Ovary (tissue), 3 donors: ENCODE measurements around the gene NMT1.

ENCODE experiments used
- POLR2A ChIP-seq: fragments of 450-650 bp; IDR thresholded peaks from one replicate; pipeline ENCODE4 v1.6.1; 2017; ENCODE audit warnings: antibody characterized with exemption, mild to moderate bottlenecking, moderate library complexity
- TF ChIP-seq, protein P1 (sequence below), 3 donors: fragments of 450-650 bp in 2 of 3; fragments of 200-600 bp in 1 of 3; IDR thresholded peaks; one replicate each; pipeline versions ENCODE4 v1.5.1 to v1.8.0; 2016 to 2022; ENCODE audit warnings: antibody characterized with exemption in 3 of 3, mild to moderate bottlenecking in 1 of 3
- donor health status: DM: no; HTN: no; CAD: no.

DNA sequence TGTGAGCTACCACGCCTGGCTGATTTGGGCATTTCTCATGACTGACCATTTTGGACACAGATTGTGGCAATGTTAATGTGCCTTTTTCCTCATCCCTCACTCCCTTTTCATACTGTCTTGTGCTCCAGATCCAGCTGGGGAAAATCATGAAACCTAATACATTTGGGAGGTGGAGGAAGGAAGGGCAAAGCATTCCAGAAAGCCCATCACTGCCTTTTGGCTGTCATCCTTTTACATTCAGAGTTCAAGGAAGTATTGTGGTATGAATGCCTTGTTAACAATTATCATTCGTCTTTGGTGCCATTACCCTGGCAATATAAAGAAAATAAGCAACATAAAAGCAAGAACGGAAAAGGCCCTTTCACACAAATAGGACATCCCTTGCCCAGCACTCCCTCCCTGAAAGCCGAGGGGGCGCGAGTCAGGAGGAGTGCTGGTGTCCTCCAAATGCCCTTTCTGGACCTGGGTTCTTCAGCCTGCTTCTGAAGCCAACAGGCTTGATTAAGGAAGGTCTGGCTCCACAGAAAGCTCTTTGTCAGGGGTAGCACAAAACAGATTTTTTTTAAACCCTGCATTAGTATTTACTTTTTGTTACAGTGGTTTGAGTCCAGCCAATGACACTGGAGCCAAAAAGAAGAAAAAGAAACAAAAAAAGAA lies 20.1 kb downstream of the NMT1 start:
- no peak for TF ChIP-seq POLR2A
- TF ChIP-seq, protein P1, sequence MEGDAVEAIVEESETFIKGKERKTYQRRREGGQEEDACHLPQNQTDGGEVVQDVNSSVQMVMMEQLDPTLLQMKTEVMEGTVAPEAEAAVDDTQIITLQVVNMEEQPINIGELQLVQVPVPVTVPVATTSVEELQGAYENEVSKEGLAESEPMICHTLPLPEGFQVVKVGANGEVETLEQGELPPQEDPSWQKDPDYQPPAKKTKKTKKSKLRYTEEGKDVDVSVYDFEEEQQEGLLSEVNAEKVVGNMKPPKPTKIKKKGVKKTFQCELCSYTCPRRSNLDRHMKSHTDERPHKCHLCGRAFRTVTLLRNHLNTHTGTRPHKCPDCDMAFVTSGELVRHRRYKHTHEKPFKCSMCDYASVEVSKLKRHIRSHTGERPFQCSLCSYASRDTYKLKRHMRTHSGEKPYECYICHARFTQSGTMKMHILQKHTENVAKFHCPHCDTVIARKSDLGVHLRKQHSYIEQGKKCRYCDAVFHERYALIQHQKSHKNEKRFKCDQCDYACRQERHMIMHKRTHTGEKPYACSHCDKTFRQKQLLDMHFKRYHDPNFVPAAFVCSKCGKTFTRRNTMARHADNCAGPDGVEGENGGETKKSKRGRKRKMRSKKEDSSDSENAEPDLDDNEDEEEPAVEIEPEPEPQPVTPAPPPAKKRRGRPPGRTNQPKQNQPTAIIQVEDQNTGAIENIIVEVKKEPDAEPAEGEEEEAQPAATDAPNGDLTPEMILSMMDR (IDR thresholded peaks at IDR 0.05) = no peak
